Peyer's patch (tissue), 4 donors: Measurements from ENCODE around the gene PRKRIP1. TPM values are rescaled to one million over a fixed set of nuclear protein-coding genes. Genes with fewer than 3 reads are reported as not detected.

Experiments
- DNase-seq, 3 donors: peaks; one replicate each; pipeline ENCODE4 v3.0.0-alpha.2; 2017 to 2019
- H3K27ac ChIP-seq, 4 donors: fragments of 200-600 bp; sonication (generic); one replicate each; pipeline ENCODE4 v1.5.1; 2016 to 2019
- H3K27me3 ChIP-seq, 2 donors: fragments of 200-600 bp; sonication (generic); one replicate each; pipeline ENCODE4 v1.5.1; 2019
- H3K36me3 ChIP-seq, 3 donors: fragments of 200-600 bp; sonication (generic); one replicate each; pipeline ENCODE4 v1.5.1; 2016 to 2019
- H3K4me1 ChIP-seq, 4 donors: fragments of 200-600 bp; sonication (generic); one replicate each; pipeline ENCODE4 v1.5.1; 2016 to 2019
- H3K4me3 ChIP-seq, 4 donors: fragments of 200-600 bp; sonication (generic); 1 replicate in 3 of 4; 2 replicates in 1 of 4; pipeline ENCODE4 v1.5.1; 2016 to 2019; ENCODE audit warnings: mild to moderate bottlenecking in 1 of 4
- H3K9me3 ChIP-seq, 4 donors: fragments of 200-600 bp; sonication (generic); one replicate each; pipeline ENCODE4 v1.5.1; 2016 to 2019; ENCODE audit warnings: mild to moderate bottlenecking in 1 of 4
- CTCF ChIP-seq, 6 experiments: fragments of 450-650 bp in 4 of 6; fragments of 200-600 bp in 2 of 6; sonication (generic) in 1 of 6; IDR thresholded peaks; one replicate each; pipeline ENCODE4 v1.5.1; 2017 to 2019; ENCODE audit warnings: antibody characterized with exemption in 6 of 6, mild to moderate bottlenecking in 3 of 6, moderate library complexity in 1 of 6
- POLR2A ChIP-seq, 2 donors: fragments of 450-650 bp; IDR thresholded peaks; one replicate each; pipeline ENCODE4 v1.5.1; 2017; ENCODE audit warnings: antibody characterized with exemption in 2 of 2, mild to moderate bottlenecking in 2 of 2, moderate library complexity in 2 of 2
- total RNA-seq, 4 donors: library from RNA; depleted of rRNA; stranded (reverse); fragments of >200 nt; gene quantifications; one replicate each; pipeline ENCODE4 v1.1.0, GENCODE V29; 2016

Gene PRKRIP1
- total RNA-seq, 4 donors from 2014 or later: 20.7 to 63.5 (median 38.2) TPM

GRCh38 chr7:102466097-102466496 lies 69.9 kb downstream of the PRKRIP1 start:
- Histone ChIP-seq H3K4me1 (peaks cover 11 to 28% (median 14%) of the 10 kb centered on the region in 4 donors), H3K4me3 (peak overlapping the region in 2 of 4 donors; percentile 71 to 81), H3K27ac (peak overlapping the region in 1 of 4 donors; percentile 0), H3K9me3 (no peaks in the 10 kb centered on the region), H3K27me3 (no peaks in the 10 kb centered on the region), H3K36me3 (peaks cover 0 to 20% (median 0%) of the 10 kb centered on the region in 3 donors)
- no peak for DNase-seq
- TF ChIP-seq CTCF (IDR thresholded peaks at IDR 0.05): no peak
- no peak for TF ChIP-seq POLR2A (IDR thresholded peaks at IDR 0.05)

DNA sequence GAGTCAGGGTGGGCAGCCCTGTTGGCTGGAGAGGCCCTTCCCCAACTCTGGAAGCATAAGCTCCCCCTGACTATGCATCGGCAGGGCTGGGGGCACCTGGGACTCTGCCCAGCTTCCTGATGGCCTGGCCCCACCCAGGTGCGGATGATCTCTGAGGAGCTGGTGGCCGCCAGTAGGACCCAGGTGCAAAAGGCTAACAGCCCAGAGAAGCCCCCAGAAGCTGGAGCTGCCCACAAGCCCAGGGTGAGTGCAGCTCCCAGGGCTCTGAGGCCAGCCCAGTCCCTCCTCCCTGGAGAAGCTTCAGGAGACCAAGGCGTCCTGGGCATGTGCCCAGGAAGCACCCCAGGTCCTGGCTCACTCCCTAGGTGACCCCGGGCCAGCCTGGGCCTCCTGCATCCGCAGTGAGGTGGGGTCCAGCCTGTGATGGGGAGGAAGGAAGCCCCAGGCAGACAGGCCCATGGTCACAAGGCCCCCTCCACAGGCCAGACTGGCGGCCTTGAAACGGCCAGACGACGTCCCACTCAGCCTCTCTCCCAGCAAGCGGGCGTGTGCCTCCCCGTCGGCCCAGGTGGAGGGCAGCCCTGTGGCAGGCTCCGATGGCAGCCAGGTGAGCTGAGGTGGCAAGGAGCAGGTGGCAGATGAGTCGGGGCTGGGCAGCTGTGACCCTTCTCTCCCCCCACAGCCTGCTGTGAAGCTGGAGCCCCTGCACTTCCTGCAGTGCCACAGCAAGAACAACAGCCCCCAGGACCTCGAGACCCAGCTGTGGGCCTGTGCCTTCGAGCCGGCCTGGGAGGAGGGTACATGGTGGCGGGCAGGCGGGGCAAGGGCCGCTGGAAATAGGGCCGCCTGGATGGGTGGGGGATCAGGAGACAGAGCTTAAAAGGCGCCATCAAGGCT lies 71.7 kb downstream of the PRKRIP1 start:
- Histone ChIP-seq H3K4me1 (peaks cover 11 to 28% (median 14%) of the 10 kb centered on the region in 4 donors), H3K27ac (no peak overlapping the region), H3K4me3 (no peak overlapping the region), H3K9me3 (no peaks in the 10 kb centered on the region), H3K36me3 (peaks cover 0 to 26% (median 0%) of the 10 kb centered on the region in 3 donors), H3K27me3 (no peaks in the 10 kb centered on the region)
- DNase-seq: peak in 1 of 3 donors; percentile 13
- TF ChIP-seq POLR2A (IDR thresholded peaks at IDR 0.05): no peak
- no peak for TF ChIP-seq CTCF (IDR thresholded peaks at IDR 0.05)

GRCh38 chr7:102468478-102469350 lies 72.6 kb downstream of the PRKRIP1 start:
- H3K27me3 ChIP-seq: no peaks in the 10 kb centered on the region
- H3K36me3 ChIP-seq: peaks cover 0 to 33% (median 0%) of the 10 kb centered on the region in 3 donors
- H3K27ac ChIP-seq: no peak overlapping the region
- no peaks in the 10 kb centered on the region for H3K9me3 ChIP-seq
- no peak overlapping the region for H3K4me3 ChIP-seq
- H3K4me1 ChIP-seq: peaks cover 11 to 25% (median 14%) of the 10 kb centered on the region in 4 donors
- peak in 1 of 3 donors; percentile 16 for DNase-seq
- no peak for TF ChIP-seq POLR2A (IDR thresholded peaks at IDR 0.05)
- TF ChIP-seq CTCF (IDR thresholded peaks at IDR 0.05): no peak

- no peak for TF ChIP-seq POLR2A (IDR thresholded peaks at IDR 0.05)
- no peak for TF ChIP-seq CTCF (IDR thresholded peaks at IDR 0.05)
- Histone ChIP-seq H3K4me1 (peaks cover 7 to 21% (median 11%) of the 10 kb centered on the region in 4 donors), H3K27ac (peak overlapping the region in 1 of 4 donors; percentile 77), H3K4me3 (no peak overlapping the region), H3K9me3 (no peaks in the 10 kb centered on the region), H3K36me3 (peaks cover 0 to 38% (median 0%) of the 10 kb centered on the region in 3 donors), H3K27me3 (no peaks in the 10 kb centered on the region)
- DNase-seq: peak in 1 of 3 donors; percentile 13
Measured at GRCh38 chr7:102469351-102469971, 73.3 kb downstream of the PRKRIP1 start.
